HG03439 (cell line): Measurements from ENCODE around the gene SOCS7.

Source experiments
- ATAC-seq: cut with Tn5 transposase; IDR thresholded peaks from one replicate; pipeline ENCODE4 v1.9.1; 2021; ENCODE audit warnings: mild to moderate bottlenecking, moderate library complexity; ENCODE audit not compliant: unreplicated experiment

The SOCS7 gene

DNA sequence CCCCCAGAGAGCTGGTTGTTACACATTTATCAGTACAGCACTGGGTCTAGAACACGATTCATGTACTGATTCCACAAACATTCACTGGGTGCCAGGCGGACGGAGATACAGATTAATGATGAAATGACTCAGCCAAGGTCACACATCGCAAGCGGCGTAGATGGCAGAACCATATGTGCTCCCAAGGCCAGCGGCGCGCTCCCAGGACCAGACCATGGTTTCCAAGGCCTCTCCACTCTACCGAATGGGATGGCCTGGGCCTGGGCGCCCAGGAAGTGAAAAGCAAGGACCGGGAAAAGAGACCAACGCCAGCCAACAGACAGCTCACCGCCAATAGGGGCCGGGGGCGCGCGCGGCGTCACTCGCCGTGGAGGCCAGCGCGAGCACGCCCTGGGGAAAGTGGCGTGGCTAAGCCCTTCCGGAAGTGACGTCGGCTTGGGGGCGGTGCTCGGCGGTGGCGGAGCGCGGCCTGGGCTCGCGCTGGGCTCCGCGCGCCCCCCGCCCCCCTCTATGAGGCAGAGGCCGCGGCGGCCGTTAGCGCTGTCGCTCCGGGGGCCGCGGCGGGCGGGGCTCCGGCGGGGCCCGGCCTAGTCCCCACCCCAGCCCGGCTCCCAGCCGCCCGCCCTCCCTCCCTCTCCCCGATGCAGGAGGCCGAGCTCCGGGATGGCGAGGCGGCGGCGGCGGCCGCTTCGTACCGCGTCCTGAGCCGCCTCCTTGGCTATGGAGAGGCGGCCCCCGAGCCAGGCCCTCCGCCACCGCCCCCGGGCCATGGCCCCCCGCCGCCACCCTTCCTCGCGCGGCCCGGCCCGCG is at the start of gene SOCS7:
SOCS7 (plus strand) TSS at position 433 of the 811 bp plus-strand sequence; CDS start at position 642, 209 bp downstream.
- peak; percentile 85 for ATAC-seq

- ATAC-seq, result no peak
Measured at GRCh38 chr17:38315497-38315896, 36.1 kb upstream of the SOCS7 start.

DNA sequence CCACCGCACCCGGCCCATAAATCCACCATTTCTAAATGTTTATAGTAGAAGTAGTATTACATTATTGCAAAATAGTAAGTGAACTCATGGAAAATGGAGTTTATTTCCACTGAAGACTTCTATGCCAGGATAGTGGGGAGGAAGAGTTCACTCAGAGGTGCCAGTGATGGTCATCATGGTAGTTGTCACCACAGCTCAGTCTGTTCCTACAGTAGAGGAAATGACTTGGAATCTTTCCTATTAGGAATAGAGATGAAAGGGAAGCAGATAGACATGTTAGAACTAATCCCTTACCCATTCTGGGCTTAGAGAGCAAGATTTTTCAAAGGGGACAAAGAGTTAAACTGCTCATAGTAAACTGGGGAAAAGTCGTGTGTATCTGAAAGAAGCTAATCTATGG is 34.6 kb upstream of the SOCS7 start:
- no peak for ATAC-seq

- no peak for ATAC-seq
Measured at GRCh38 chr17:38320482-38320881, 31.2 kb upstream of the SOCS7 start.

DNA sequence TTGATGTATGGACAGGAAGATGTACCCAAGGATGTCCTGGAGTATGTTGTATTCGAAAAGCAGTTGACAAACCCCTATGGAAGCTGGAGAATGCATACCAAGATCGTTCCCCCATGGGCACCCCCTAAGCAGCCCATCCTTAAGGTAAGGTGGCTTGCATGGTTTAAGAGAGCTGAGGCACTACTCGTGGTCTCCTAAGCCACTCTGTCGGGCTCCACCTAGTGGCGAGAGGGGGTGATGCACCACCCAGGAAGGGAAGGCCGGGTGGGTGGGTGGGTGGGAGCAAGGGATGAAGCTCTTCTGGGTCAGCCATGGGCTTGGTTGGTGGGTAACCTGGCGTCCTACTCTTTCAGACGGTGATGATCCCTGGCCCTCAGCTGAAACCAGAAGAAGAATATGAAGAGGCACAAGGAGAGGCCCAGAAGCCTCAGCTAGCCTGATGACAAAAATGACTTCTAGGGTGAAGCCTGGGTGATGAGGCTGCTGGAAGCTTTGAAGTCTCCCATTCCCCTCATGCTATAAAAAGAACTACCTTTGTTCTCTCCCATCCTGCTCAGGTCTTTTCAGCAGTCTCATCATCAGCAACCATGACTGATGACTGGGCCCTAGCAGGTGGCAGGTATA is 29.4 kb upstream of the SOCS7 start:
- no peak for ATAC-seq

DNA sequence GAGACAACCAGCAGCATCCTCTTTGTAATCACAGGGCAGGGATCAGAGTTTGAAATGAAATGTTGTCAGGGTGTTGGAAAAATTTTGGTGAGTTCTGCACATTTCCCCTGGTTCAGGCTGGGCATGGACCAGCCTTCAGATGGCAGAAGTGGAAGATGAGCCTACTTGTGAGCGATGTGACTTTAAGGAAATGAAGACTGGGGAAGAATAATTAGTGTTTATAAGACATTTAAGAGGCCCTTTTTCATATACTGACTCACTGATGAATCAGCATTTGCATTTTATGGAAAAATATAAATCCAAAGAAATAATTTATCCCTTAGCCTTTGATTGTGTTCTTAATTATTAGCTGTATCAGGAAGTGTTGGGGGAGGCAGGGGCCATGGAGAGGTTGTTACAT is 28.7 kb upstream of the SOCS7 start:
- no peak for ATAC-seq

GRCh38 chr17:38324141-38324697 is 27.4 kb upstream of the SOCS7 start:
- no peak for ATAC-seq

- ATAC-seq, result no peak
Measured at GRCh38 chr17:38324772-38325171, 26.9 kb upstream of the SOCS7 start.

- no peak for ATAC-seq
Measured at GRCh38 chr17:38325221-38325851, 26.3 kb upstream of the SOCS7 start.

- no peak for ATAC-seq
Measured at GRCh38 chr17:38326996-38327792, 24.4 kb upstream of the SOCS7 start.

GRCh38 chr17:38327936-38328335 is 23.7 kb upstream of the SOCS7 start:
- no peak for ATAC-seq

DNA sequence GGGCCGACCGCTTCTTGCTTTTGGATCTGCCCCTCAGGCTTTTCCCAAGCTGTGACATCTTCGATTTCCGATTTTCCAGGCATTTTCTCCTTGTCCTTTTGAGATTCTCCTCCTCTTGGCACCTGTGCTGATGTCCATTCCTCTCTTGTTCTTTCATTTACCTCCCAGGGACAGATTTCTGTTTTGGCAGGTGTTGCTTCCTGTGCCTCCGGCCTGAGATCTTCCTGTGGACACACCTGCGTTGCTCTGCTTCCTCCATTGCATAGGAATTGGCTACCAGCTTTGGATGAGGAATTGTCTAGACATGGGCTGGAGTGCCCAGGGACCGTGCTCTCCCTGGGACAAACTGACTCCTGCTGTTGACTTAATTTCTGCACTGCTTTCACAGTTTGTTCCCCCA is 23.0 kb upstream of the SOCS7 start:
- ATAC-seq, result no peak

DNA sequence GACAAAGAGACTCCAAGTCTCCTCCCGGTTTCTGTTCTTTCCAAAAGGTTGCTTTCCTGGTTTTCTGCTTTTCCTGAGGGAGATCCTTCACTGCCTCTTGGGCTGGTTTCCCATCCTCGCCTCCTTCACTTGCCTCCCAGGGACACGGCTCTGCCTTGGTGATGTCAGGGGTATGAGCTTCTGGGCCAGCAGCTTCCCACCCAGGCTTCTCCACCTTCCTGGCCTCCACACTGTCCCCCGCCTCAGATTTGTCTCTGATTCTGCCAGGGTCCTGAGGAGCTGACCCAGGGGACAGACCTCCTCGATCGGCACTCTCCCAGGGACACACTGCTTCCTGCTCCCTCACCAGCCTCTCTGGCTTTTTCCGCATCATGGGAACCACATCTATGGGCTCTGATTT is 22.4 kb upstream of the SOCS7 start:
- no peak for ATAC-seq

DNA sequence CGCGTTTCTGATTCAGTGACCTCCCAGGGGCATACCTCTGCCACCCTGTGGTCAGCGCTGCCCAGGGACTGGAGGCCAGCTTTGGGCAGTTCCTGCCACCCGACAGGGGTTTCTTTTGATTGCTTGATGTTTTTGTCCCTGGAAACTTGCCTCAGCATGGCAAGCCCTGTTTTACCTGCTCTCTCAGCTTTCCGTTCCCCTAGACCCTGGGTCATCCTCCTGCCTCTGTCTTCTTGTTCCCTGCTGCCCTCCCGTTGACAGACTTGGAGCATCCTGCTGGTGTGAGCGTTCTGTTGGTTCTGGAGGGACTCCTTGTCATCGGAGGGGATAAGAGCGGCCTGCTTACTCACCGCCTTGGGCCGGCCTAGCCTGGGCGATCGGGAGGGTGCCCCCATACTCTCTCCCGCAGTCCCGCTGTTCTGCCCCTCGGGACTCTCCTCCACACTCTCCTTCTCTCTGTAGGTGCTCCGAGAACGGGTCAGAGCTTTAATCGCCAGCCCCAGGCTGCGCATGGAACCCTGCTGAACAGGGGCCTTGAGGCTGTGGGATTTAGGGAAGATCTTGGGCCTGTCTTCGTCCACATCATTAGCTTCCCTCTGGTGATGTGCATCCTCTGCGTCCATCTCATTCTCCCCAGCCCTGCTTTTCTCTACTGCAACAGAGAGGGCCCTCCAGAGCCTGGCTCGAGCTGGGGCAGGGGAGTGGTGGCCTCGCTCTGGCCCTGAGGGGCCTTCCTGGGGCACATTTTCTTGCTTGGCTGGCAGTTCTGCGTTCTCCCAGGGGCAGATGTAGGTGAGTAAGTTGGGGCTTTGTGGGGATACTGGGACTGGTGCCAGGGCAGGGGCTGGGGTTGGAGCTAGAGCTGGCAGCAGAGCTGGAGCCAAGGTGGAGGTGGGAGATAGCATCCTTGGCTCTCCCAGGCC is 21.6 kb upstream of the SOCS7 start:
- ATAC-seq, result no peak

GRCh38 chr17:38330941-38331411 is 20.7 kb upstream of the SOCS7 start:
- ATAC-seq, result no peak

GRCh38 chr17:38332735-38333134 is 18.9 kb upstream of the SOCS7 start:
- ATAC-seq, result no peak

- ATAC-seq, result no peak
Measured at GRCh38 chr17:38333635-38334295, 17.9 kb upstream of the SOCS7 start.

- no peak for ATAC-seq
Measured at GRCh38 chr17:38334480-38335364, 16.9 kb upstream of the SOCS7 start.
